GM12878 (cell line): ENCODE results near the gene ANK3. TPM values are rescaled to one million over a fixed set of nuclear protein-coding genes. Genes with fewer than 3 reads are reported as not detected.

Source experiments
- ATAC-seq: fragments of 200-7000 bp; cut with Tn5 transposase; 3 replicates; pipeline ENCODE4 v1.9.1; 2020; ENCODE audit warnings: mild to moderate bottlenecking, moderate library complexity
- BruUV-seq: library from RNA; stranded (reverse); fragments of 400-500 nt; replicated peaks from 2 replicates; lab custom pipeline; 2021; lab: Mats Ljungman, UMichigan
- CTCF ChIA-PET: fragments of 300-600 bp; sonication (Branson Sonifier 250); formaldehyde crosslinking; extraction: SDS; loops from one replicate; lab custom pipeline; 2021; ENCODE audit warnings: inconsistent platforms; lab: Yijun Ruan, JAX
- POLR2A ChIA-PET: fragments of 350-600 bp; formaldehyde crosslinking; extraction: SDS; loops from one replicate; lab custom pipeline; 2021; ENCODE audit warnings: inconsistent platforms; lab: Charles Lee
- RAD21 ChIA-PET: fragments of 300-600 bp; sonication (Branson Sonifier 250); formaldehyde crosslinking; loops from one replicate; lab custom pipeline; 2023; ENCODE audit warnings: antibody characterized with exemption; ENCODE audit not compliant: unreplicated experiment; lab: Charles Lee
- SMC1A ChIA-PET: fragments of 300-600 bp; sonication (Branson Sonifier 250); formaldehyde crosslinking; loops from one replicate; lab custom pipeline; 2023; ENCODE audit not compliant: unreplicated experiment, uncharacterized antibody; lab: Charles Lee
- DNase-seq: peaks from one replicate; pipeline ENCODE4 v3.0.0-alpha.2; 2011; ENCODE audit warnings: low read depth, low spot score
- FAIRE-seq: peaks from 3 replicates; lab custom pipeline; 2011; peaks lifted over from hg19 to GRCh38; lab: Jason Lieb, UNC
- H2AFZ ChIP-seq: 2 replicates; pipeline ENCODE4 v1.6.0; 2011; ENCODE audit warnings: low read depth, low read length, control low read depth; ENCODE audit not compliant: control insufficient read depth
- H3K27ac ChIP-seq: 2 replicates; pipeline ENCODE4 v1.5.1; 2011; ENCODE audit warnings: control low read depth; ENCODE audit not compliant: control insufficient read depth, insufficient read depth
- H3K27me3 ChIP-seq, 2 experiments: replicated peaks in 1 of 2; 2 replicates each; pipeline versions ENCODE4 v1.6.0 to v1.6.1; 2011; ENCODE audit warnings: low read length in 1 of 2; ENCODE audit not compliant: control insufficient read depth in 2 of 2, insufficient read depth in 2 of 2
- H3K36me3 ChIP-seq, 2 experiments: 2 replicates each; pipeline ENCODE4 v1.5.1; 2011; ENCODE audit warnings: low read length in 1 of 2; ENCODE audit not compliant: control insufficient read depth in 2 of 2, insufficient read depth in 2 of 2
- H3K4me1 ChIP-seq: 2 replicates; pipeline ENCODE4 v1.6.1; 2011; ENCODE audit warnings: mild to moderate bottlenecking, low read length, moderate library complexity, mixed read lengths; ENCODE audit not compliant: control insufficient read depth, insufficient read depth
- H3K4me2 ChIP-seq: 2 replicates; pipeline ENCODE4 v1.6.0; 2011; ENCODE audit warnings: control low read depth; ENCODE audit not compliant: control insufficient read depth, insufficient read depth
- H3K4me3 ChIP-seq: fragments of 200-600 bp; sonication (generic); 2 replicates; pipeline ENCODE4 v1.5.1; 2016
- H3K79me2 ChIP-seq: 2 replicates; pipeline ENCODE4 v1.6.0; 2011; ENCODE audit warnings: low read length; ENCODE audit not compliant: control insufficient read depth, insufficient read depth
- H3K9ac ChIP-seq: 2 replicates; pipeline ENCODE4 v1.8.0; 2011; ENCODE audit warnings: low read length, control low read depth, mixed read lengths; ENCODE audit not compliant: control insufficient read depth, insufficient read depth
- H3K9me3 ChIP-seq: replicated peaks from 3 replicates; pipeline ENCODE4 v1.5.1; 2011; ENCODE audit warnings: mild to moderate bottlenecking, low read length; ENCODE audit not compliant: control insufficient read depth, insufficient read depth
- H4K20me1 ChIP-seq: 2 replicates; pipeline ENCODE4 v1.6.0; 2011; ENCODE audit not compliant: control insufficient read depth, insufficient read depth
- ASH2L ChIP-seq: fragments of 300-600, 200-600 bp; sonication (generic); IDR thresholded peaks from 2 replicates; pipeline ENCODE4 v1.6.1; 2017; ENCODE audit warnings: low read depth, mild to moderate bottlenecking, borderline replicate concordance
- EZH2 ChIP-seq: IDR thresholded peaks from 2 replicates; pipeline ENCODE4 v1.6.1; 2012; ENCODE audit warnings: low read depth, mild to moderate bottlenecking, control low read depth, inconsistent platforms, low read length, borderline replicate concordance; ENCODE audit not compliant: control insufficient read depth
- GATAD2B ChIP-seq: fragments of 450-650 bp; conservative IDR thresholded peaks from 2 replicates; pipeline ENCODE4 v1.6.1; 2017; ENCODE audit warnings: low read depth, mild to moderate bottlenecking, moderate library complexity
- MLLT1 ChIP-seq: fragments of 450-650 bp; IDR thresholded peaks from 2 replicates; pipeline ENCODE4 v1.6.1; 2016; ENCODE audit warnings: mild to moderate bottlenecking
- MYB ChIP-seq: fragments of 150-350 bp; IDR thresholded peaks from 2 replicates; pipeline ENCODE4 v1.6.1; 2014; ENCODE audit warnings: mild to moderate bottlenecking, low read depth, low read length, borderline replicate concordance
- NRF1 ChIP-seq: conservative IDR thresholded peaks from 2 replicates; pipeline ENCODE4 v1.6.1; 2011; ENCODE audit warnings: mild to moderate bottlenecking, low read depth, low read length, improper control_type of control experiment
- POLR2AphosphoS2 ChIP-seq: IDR thresholded peaks from 2 replicates; pipeline ENCODE4 v1.6.1; 2011; ENCODE audit warnings: low read depth, mild to moderate bottlenecking, low read length, improper control_type of control experiment, moderate library complexity
- POU2F2 ChIP-seq: IDR thresholded peaks from 3 replicates; pipeline ENCODE4 v1.6.1; 2011; ENCODE audit warnings: low read depth, mild to moderate bottlenecking, low read length, borderline replicate concordance
- SIX5 ChIP-seq: IDR thresholded peaks from 2 replicates; pipeline ENCODE4 v1.6.1; 2011; ENCODE audit warnings: mild to moderate bottlenecking, low read depth, low read length, moderate library complexity; ENCODE audit not compliant: severe bottlenecking
- TAF1 ChIP-seq: IDR thresholded peaks from 2 replicates; pipeline ENCODE4 v1.6.1; 2011; ENCODE audit warnings: mild to moderate bottlenecking, low read depth, low read length, borderline replicate concordance
- YY1 ChIP-seq: IDR thresholded peaks from 2 replicates; pipeline ENCODE4 v1.6.1; 2011; ENCODE audit warnings: low read depth, mild to moderate bottlenecking, low read length
- WGBS: methylation state at CpG from one replicate; pipeline ENCODE4 v1.1.6; 2016; ENCODE audit warnings: low lambda C conversion rate; ENCODE audit not compliant: insufficient replicate concordance, insufficient coverage; ENCODE audit errors: missing lambda C conversion rate; 5-methylcytosine and 5-hydroxymethylcytosine counted together
- in situ Hi-C: fragments of 300-500 bp; cut with MboI; formaldehyde crosslinking; loops from 9 replicates; pipeline ENCODE4 v1.14.3; 2018; ENCODE audit warnings: mixed read lengths
- intact Hi-C: fragments of 100-400 bp; cut with micrococcal nuclease; formaldehyde crosslinking; loops from one replicate; pipeline ENCODE4 v1.14.2; 2022; ENCODE audit not compliant: unreplicated experiment
- polyA plus RNA-seq, 11 experiments: library from polyadenylated mRNA; depleted of rRNA in 4 of 11; unstranded in 6 of 11; stranded (reverse) in 5 of 11; fragments of >200 nt; fragmentation: Nextera tagmentation in 4 of 11; fragmentation: Illumina TruSeq in 1 of 11; extraction: Ambion mirVana in 4 of 11; extraction: Trizol in 1 of 11; gene quantifications; 1 replicate in 1 of 11; 2 replicates in 10 of 11; pipeline versions ENCODE4 v1.2.1 to v1.2.3, GENCODE V29; 2011 to 2016; ENCODE audit warnings: inconsistent platforms in 2 of 11, missing spikeins in 2 of 11, low read depth in 1 of 11
- total RNA-seq, 4 experiments: library from RNA; depleted of rRNA in 3 of 4; stranded (reverse); fragments of >200 nt in 3 of 4; fragmentation: Illumina TruSeq in 1 of 4; extraction: Trizol in 1 of 4; gene quantifications; 2 replicates each; pipeline versions ENCODE4 v1.2.1 to v1.2.3, GENCODE V29; 2013 to 2021
- TF ChIP-seq, protein P1 (sequence below): IDR thresholded peaks from 2 replicates; pipeline ENCODE4 v1.6.1; 2012; ENCODE audit warnings: mild to moderate bottlenecking, low read depth, low read length

The ANK3 gene
- total and polyA plus RNA-seq, 10 of the 15 experiments (the other 5 are each of a cell fraction or from before 2014, with no cell fraction given): 0.06 to 0.82 (median 0.20) TPM; not detected in 2

GRCh38 chr10:60390224-60390626 lies 550 bp upstream of the ANK3 start:
- Histone ChIP-seq H3K27ac (no peak overlapping the region), H3K4me1 (no peaks in the 10 kb centered on the region), H4K20me1 (no peaks in the 10 kb centered on the region), H3K79me2 (no peaks in the 10 kb centered on the region), H3K9ac (no peak overlapping the region), H3K9me3 (no peaks in the 10 kb centered on the region), H3K4me3 (no peak overlapping the region), H3K27me3 (no peaks in the 10 kb centered on the region; a peak in 1 of 4 replicates)
- no TSS peak for BruUV-seq
- no peak for DNase-seq
- ChIA-PET RAD21 (no interaction called here), CTCF (interaction anchor here (0.8 kb wide), 1 partner anchor 15 kb away, joined by 3 read pairs; no protein-coding TSS in a partner anchor), SMC1A (no interaction called here), POLR2A (no interaction called here)
- in situ Hi-C loops: no loop called here
- intact Hi-C loops: no loop called here
- no peak for FAIRE-seq
- TF ChIP-seq TAF1 (no peak), NRF1 (no peak), POLR2AphosphoS2 (no peak)
- TF ChIP-seq, all 136 proteins: peak for 0
- no peaks in the 10 kb centered on the region for H3K36me3 ChIP-seq
- H3K4me2 ChIP-seq: no peak overlapping the region
- WGBS: 24% methylated on average over 3 of the region's 3 CpGs
- no peak overlapping the region for H2AFZ ChIP-seq
- ATAC-seq: no peak

- WGBS: 44% methylated on average over 7 of the region's 7 CpGs
- Histone ChIP-seq H3K4me3 (no peak overlapping the region), H3K4me2 (no peak overlapping the region), H3K36me3 (no peaks in the 10 kb centered on the region), H3K4me1 (no peaks in the 10 kb centered on the region), H4K20me1 (no peaks in the 10 kb centered on the region), H3K27me3 (no peaks in the 10 kb centered on the region), H3K27ac (no peak overlapping the region), H3K9me3 (no peaks in the 10 kb centered on the region), H2AFZ (no peak overlapping the region), H3K9ac (no peak overlapping the region), H3K79me2 (no peaks in the 10 kb centered on the region)
- ChIA-PET SMC1A (interaction anchor here (0.8 to 1.6 kb wide), 2 partner anchors 12 to 185 kb away, joined by 3 to 5 read pairs; no protein-coding TSS in a partner anchor), CTCF (interaction anchor here (1.5 kb wide), 2 partner anchors 21 to 53 kb away, joined by 3 to 5 read pairs; no protein-coding TSS in a partner anchor), RAD21 (no interaction called here), POLR2A (interaction anchor here (0.6 kb wide), 1 partner anchor 99 kb away, joined by 8 read pairs; no protein-coding TSS in a partner anchor)
- intact Hi-C loops (no loop called here), in situ Hi-C loops (no loop called here)
- FAIRE-seq: no peak
- no peak for DNase-seq
- ATAC-seq: no peak
- BruUV-seq: no TSS peak
- TF ChIP-seq YY1: no peak
- no peak for TF ChIP-seq EZH2
- TF ChIP-seq, protein P1, sequence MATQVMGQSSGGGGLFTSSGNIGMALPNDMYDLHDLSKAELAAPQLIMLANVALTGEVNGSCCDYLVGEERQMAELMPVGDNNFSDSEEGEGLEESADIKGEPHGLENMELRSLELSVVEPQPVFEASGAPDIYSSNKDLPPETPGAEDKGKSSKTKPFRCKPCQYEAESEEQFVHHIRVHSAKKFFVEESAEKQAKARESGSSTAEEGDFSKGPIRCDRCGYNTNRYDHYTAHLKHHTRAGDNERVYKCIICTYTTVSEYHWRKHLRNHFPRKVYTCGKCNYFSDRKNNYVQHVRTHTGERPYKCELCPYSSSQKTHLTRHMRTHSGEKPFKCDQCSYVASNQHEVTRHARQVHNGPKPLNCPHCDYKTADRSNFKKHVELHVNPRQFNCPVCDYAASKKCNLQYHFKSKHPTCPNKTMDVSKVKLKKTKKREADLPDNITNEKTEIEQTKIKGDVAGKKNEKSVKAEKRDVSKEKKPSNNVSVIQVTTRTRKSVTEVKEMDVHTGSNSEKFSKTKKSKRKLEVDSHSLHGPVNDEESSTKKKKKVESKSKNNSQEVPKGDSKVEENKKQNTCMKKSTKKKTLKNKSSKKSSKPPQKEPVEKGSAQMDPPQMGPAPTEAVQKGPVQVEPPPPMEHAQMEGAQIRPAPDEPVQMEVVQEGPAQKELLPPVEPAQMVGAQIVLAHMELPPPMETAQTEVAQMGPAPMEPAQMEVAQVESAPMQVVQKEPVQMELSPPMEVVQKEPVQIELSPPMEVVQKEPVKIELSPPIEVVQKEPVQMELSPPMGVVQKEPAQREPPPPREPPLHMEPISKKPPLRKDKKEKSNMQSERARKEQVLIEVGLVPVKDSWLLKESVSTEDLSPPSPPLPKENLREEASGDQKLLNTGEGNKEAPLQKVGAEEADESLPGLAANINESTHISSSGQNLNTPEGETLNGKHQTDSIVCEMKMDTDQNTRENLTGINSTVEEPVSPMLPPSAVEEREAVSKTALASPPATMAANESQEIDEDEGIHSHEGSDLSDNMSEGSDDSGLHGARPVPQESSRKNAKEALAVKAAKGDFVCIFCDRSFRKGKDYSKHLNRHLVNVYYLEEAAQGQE: no peak
- TF ChIP-seq ASH2L: no peak
- TF ChIP-seq SIX5: no peak
- no peak for TF ChIP-seq MLLT1
- no peak for TF ChIP-seq MYB
- TF ChIP-seq POU2F2: no peak
- no peak for TF ChIP-seq GATAD2B
Measured at GRCh38 chr10:60388709-60389301, 870 bp downstream of the ANK3 start.
